GM19324 (cell line): ENCODE results near the gene PACC1.
"Not testable (repeated sequence)": the region's sequence is repeated elsewhere in the genome, so short reads cannot be mapped to it uniquely, and the experiment has no call there.

Source experiments
- ATAC-seq: cut with Tn5 transposase; IDR thresholded peaks from one replicate; pipeline ENCODE4 v1.9.1; 2021; ENCODE audit warnings: mild to moderate bottlenecking, moderate library complexity; ENCODE audit not compliant: unreplicated experiment, low FRiP score

The PACC1 gene

GRCh38 chr1:212401042-212401441, 13.6 kb downstream of the PACC1 start:
- no peak for ATAC-seq

DNA sequence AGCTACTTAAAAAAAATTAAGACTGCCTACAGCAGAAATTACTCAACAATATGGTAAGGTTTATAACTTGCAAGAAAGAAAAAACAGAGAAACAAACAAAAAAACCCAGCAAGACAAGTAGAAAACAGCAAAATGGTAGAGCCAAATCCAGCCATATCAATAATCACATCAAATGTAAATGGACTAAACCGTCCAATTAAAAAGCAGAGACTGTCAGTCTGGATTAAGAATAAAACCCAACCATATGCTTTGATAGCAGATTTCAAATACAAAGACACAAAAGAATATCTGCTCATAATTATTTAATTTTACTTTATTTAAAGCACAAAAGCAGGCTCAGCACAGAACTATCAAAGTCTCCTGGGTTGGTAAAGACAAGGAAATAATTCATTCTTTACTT, 17.5 kb downstream of the PACC1 start:
- no peak for ATAC-seq

GRCh38 chr1:212396638-212397037, 18.0 kb downstream of the PACC1 start:
- no peak for ATAC-seq

DNA sequence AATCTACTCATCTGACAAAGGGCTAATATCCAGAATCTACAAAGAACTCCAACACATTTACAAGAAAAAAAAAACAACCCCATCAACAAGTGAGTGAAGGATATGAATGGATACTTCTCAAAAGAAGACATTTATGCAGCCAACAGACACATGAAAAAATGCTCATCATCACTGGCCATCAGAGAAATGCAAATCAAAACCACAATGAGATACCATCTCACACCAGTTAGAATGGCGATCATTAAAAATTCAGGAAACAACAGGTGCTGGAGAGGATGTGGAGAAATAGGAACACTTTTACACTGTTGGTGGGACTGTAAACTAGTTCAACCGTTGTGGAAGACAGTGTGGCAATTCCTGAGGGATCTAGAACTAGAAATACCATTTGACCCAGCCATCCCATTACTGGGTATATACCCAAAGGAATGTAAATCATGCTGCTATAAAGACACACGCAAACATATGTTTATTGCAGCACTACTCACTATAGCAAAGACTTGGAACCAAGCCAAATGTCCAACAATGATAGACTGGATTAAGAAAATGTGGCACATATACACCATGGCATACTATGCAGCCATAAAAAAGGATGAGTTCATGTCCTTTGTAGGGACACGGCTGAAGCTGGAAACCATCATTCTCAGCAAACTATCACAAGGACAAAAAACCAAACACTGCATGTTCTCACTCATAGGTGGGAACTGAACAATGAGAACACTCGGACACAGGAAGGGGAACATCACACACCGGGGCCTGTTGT, 18.8 kb downstream of the PACC1 start:
- ATAC-seq: not testable (repeated sequence)

- no peak for ATAC-seq
Measured at GRCh38 chr1:212388985-212389716, 25.5 kb downstream of the PACC1 start.

DNA sequence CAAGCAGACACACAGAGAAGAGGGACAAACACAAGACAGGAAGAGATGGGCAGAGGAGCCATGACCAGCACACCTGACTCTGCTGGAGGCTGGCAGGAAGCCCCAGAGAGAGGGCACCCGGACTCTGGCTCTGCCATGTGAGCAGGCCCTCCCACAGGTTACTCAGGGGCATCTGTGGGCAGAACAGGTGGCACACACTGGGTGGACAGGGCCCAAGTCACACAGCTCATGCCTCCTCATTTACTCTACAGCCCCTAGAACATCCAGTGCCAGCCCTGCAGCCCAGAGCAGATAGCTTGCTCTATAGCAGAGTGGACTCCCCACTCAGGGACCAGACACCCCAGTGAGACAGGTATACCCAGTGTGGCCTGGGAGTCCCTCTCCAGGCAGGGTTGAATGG, 28.7 kb downstream of the PACC1 start:
- no peak for ATAC-seq

- ATAC-seq: no peak
Measured at GRCh38 chr1:212381397-212382035, 33.2 kb downstream of the PACC1 start.

GRCh38 chr1:212379366-212379765, 35.3 kb downstream of the PACC1 start:
- no peak for ATAC-seq

DNA sequence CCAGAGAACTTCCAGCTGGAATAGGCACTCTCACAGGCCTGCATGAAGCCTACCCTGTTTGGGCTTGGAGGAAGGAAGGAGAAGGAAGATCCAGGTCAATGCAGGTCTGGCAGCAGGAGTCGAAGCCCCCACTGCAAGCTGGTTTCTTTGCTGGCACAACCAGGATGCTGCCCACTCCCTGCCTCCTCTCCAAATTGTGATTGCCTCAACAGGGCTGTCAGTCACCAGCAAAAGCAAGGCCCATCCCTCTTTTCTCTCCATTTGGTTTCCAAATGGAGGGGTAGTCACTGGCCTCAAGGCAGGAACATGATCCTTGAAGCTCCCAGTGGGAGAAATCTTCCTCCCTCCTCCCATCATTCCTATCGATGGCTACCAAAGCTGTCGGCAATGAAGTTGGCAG, 37.0 kb downstream of the PACC1 start:
- ATAC-seq: no peak

GRCh38 chr1:212375986-212376385, 38.7 kb downstream of the PACC1 start:
- ATAC-seq: no peak

- no peak for ATAC-seq
Measured at GRCh38 chr1:212368073-212368484, 46.6 kb downstream of the PACC1 start.

DNA sequence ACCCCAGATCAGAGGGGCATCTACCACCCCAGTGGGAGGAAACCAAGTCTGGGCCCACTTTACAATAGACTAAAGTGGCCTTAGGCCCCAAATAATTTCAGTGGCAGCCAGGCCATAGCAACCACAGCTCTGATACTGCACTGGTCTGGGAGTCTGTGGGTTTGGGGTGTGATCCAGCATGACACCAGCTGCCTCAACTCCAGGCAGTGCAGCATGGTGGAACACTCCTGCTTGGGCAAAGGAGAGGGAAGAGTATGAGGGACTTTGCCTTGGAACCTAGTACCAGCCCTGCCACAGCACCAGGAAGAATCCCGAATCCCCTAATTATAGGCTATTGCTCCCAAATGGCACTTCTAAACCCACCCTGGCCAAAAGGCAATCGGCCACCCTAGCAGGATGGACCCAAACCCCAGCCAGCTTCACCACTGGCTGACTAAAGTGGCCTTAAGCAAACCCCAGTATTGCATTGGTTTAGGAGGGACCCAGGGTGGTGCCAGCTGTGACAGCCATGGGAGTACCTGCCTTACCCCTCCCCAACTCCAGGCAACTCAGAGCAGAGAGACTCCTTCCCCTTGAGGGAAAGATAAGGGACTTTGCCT, 47.1 kb downstream of the PACC1 start:
- no peak for ATAC-seq

DNA sequence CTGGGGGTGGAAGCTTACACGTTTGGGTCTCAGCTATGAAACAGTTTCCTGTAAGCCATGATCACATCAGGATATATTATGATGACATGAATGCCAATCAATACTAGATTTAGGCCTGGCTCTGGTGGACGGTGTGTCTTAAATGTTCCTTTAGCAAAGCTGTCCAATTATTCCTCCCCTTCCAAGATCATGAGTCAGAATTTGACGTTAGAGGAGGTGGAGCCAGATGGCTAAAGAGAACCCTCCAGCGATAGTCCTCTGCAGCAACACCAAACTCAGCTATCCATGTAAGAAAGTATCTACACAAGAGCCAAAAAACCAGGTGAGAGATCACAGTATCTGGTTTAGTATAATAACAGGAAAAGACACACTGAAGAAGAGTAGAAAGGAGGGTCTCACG, 47.8 kb downstream of the PACC1 start:
- ATAC-seq: no peak

- no peak for ATAC-seq
Measured at GRCh38 chr1:212364985-212365384, 49.7 kb downstream of the PACC1 start.

- ATAC-seq: no peak
Measured at GRCh38 chr1:212359794-212360479, 54.7 kb downstream of the PACC1 start.

DNA sequence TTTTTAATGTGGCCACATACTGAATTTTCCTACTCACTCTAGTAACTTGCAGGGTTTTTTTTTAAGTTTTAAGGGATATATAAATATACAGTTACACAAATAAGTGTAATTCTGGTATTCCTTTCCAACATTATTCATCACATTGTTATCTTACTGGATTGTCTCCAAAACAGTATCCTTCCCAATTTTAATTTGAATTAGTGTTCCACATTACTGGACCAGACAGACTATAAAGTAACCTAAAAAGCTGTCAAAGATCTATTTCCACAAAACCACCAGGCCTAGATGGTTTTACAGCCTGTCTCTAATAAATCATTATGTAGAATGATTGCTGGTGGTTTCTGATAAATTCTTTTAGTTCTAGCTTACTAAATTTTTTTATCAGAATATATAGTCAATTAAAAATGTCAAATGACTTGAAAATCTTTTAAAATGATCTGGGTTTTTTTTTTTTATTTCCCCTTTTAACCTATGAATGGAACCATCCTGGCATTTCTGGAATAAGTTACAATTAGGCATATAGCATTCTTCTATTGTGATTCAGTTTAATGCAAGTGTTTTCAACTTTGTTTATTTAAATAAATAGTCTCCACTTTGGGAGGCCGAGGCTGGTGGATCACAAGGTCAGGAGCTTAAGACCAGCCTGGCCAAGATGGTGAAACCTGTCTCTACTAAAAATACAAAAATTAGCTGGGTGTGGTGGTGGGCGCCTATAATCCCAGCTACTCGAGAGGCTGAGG, 59.3 kb downstream of the PACC1 start:
- ATAC-seq: no peak

GRCh38 chr1:212354464-212354863, 60.2 kb downstream of the PACC1 start:
- ATAC-seq: no peak

- no peak for ATAC-seq
Measured at GRCh38 chr1:212353181-212353580, 61.5 kb downstream of the PACC1 start.

DNA sequence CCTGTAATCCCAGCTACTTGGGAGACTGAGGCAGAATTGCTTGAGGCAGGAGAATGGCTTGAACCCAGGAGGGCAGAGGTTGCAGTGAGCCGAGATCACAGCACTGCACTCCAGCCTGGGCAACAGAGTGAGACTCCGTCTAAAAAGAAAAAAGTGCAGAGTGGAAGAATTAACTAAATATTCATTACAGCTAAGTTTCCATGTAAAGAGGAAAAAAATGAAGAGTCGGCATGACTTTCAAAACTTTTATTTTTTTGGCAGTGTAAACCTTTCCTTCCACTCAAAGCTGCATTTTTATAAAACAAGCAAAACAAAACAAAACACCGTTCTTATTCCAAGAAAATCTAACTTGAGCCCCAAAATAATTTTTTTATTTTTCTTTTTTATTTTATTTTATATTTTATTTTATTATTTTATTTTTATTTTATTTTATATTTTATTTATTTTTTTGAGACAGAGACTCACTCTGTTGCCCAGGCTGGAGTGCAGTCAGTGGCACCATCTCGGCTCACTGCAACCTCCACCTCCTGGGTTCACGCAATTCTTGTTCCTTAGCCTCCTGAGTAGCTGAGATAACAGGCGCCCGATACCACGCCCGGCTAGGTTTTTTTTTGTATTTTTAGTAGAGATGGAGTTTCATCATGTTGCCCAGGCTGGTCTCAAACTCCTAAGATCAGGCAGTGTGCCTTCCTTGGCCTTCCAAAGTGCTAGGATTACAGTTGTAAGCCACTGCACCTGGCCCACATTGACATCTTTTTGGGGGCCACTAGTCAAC, 62.9 kb downstream of the PACC1 start:
- no peak for ATAC-seq
